ENCODE results near the gene PODN.

PODN gene

DNA sequence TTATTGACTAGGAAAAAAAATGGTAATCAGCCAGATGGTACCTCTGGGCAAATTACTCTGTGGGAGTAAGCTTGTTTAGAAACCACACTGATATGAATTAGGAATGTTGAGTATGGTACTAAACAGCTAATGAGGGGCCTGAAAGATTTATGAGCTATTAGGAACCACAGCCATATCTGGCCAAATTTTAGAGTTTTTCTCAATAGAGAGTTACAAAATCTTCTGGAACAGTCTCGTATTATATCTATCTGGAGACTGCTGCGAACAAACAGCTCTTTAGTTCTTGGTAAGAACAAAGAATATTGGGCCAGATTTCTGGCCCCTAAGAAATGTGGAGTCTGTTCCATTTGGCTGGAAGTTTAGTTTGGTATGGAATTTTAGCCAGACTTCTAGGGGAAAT is 4.9 kb upstream of the PODN start:
- DNase-seq: peak; percentile 42

DNA sequence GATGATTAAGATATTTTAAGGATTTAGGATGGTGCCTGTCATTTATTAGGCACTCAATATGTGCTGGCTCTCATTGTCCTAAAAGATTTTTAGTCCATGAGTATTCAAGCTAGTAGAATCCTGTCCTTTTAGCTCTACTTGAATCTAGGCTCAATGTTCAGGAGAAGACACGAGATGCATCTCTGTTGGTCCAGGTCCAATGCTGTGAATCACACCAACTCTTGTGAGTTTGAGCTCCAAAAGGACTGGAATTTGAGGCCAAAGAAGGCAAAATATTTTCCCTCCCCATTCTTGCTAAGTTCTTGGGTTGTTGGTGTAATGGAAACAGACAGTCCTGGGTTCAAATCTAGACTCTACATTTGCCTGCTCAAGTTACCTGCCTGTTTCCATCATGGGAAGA is 1.4 kb upstream of the PODN start:
- no peak for DNase-seq

DNA sequence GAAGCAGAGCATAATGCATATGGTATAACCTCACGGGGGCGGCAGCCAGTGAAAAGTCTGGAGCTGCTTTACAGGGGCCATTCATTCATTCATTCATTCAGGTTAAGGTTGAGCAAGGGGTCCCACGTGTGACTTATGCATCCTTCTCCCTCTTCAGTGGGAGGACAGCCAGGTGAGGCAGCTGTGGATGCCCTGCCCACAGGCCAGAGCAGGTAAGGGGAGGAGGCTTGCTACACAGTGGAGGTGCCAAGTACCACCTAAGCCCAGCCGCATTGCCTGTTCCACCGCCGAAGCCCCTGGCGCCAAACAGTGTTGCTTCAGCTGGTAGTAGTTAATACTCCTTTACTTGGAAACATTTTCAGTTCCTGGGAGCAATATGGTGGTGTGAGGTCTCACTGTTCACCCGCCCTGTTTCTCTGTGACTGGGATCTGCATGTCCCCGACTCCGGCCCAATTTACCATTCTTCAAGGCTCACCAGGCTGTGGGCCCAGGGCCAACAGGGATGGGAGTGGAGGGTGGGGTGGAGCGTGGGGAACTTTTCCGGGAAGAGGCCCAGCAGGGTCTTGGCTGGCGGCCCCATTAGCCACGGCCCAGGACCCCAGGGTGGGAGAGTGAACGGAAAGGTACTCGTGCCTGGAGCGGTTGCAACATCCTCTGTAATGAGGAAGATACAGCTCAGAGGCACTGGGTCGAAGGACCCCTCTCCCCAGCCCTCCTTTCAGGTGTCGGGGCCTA is 722 bp upstream of the PODN start:
- no peak for DNase-seq

DNA sequence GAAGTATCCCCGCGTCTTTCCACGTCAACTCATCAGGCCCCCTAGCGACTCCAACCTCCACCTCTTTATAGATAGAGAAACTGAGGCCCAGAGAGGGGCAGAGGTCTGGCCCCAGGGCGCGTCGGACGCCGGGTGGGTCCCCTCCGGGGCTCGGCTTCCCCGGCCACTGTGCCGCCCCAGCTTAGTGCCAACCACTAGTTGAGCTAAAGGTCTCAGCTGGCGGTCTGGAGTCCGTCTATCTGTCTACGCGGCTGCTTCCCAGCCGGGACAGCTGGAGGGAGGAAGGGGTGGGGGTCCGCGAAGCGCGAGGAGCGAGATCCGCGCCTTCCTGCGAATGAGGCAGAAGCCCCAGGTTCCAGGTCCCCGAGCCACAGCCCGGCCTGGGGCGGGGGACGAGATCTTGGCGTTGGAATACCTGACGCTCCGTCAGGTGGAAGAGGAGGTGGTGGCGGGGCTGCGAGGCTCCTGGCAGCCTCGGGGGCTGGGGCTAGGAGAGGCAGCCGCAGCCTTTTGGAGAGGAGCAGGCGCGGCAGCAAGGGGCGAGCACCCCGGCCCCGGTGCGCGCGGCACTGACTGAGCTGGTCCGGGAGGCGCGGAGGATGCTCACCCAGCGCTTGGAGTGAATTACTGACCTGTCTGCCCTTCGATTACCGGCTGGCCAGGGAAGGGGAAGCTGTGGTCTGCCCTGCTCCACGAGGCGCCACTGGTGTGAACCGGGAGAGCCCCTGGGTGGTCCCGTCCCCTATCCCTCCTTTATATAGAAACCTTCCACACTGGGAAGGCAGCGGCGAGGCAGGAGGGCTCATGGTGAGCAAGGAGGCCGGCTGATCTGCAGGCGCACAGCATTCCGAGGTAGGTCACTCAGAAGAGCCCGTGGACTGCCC is 937 bp downstream of the PODN start:
- DNase-seq: no peak

DNA sequence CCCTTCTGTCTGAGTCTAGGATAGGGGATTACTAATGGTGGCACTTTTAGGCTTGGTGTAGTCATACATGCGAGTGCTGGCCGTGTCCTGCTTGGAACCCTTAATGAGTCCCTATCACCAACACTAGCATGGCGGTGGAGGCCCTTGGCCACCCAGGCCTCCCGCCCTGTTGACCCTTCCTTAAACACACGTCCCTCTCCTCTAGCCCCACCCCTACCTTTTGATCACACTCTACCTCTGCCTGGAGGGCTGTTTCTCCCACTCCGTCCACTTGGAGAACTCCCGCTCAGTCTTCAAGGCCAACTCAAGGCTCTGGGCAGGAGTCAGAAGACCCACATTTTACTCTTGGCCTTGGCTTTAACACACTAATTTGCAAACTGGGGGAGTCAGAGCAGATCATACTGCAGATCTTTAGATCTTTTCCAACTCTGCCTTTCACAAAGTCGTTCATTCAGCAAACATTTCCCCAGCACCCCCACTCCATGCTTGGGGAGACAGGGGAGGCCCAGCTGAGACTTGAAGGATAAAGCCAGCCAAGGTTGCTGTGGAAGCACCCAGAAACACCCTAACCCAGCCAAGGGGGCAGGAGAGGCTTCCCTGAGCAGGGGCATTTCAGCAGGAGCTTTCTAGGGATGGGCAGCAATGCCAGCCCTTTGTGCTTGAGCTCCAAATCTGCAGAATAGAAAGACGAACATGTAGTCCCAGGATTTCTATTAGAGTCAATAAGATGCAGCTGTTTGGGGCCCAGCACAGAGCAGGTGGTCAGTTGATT is 1.9 kb downstream of the PODN start:
- no peak for DNase-seq

DNA sequence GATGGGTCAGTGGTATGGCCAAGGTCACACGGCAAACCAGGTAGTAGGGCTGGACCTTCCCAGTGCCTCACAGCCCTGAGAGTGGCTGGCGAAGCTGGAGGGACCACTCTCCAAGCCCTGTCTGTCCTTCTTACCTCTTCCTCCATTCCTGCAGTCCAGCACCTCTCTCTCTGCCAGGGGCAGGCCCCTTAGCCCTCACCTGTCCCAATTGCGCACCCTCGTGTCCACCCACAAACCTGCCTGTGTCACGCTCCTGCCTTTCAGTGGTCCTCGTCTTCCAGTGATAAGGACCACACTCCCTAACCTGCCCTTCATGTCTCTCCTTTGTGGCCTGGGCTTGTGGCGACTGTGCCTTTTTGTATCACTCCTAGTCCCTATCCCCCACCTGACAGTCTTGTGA is 3.4 kb downstream of the PODN start:
- no peak for DNase-seq

DNA sequence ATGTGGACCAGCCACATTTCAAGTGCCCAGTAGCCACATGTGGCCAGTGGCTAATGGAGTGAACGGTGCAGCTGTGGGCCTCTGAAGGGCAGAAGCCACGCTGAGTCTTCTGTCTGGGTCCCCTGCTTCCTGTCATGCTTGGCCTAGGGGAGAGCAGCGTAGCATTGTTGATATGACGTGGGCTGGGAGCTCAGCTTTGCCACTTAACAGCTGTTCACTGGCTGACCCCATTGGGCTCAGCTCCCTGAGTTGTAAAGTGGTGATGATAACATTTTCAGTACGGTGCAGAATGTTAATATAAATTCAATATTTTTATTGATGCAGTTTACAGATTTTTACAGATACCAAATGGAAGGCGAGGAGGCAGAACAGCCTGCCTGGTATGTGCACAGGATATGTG is 4.5 kb downstream of the PODN start:
- DNase-seq: no peak

DNA sequence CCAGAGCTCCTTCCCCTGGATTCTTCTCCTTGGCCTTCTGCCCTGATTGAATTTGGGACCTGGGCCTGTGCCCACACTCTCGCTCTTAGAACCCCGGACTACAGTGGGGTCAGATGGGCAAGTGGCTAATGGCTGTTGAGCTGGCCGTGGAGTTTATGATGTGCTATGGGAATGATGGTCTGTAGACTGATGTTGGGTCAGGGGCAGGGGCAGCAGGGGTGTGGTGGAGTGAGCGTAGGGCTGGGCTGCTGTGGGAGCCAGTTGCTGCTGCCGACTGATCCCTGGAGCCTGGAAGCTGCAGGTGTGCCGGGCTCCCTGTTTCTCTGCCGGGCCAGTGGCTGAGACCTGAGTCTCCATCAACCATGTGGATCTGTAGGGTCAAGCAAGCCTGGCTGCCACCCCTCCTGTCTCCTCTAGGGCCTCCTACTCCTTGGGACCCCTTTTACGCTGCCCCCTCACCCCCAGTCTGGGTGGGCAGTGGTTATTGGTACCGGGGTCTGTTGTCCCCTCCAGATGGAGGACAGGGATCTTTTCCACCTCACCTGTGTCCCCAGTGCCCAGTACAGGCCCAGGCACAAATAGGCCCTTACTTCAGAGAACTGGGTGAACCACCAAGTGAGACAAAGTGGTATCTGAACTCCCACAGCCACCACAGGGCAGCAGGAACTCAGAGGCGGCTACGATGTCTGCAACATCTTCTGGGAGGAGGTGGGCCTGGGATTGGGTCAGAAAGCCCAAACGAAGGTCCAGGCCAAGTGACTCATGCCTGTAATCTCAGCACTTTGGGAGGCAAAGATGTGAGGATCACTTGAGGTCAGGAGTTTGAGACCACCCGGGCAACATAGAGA is 5.1 kb downstream of the PODN start:
- DNase-seq: no peak

DNA sequence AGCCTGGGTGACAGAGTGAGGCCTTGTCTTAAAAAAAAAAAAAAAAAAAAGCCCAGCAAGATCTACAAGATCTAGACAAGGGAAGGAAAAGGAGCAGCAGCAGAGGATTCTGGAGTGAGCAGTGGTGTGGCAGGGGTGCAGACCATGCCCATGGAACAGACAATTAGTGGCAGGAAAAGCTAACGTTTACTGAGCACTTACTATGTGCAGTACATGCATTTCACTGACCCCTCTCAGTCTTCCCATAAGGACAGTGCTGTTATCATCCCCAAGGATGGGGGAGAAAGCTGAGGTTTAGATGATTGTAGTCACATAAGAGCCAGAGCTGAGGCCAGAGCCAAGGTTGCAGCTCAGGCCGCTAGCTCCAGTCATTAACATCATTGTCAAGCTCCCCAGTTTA is 5.9 kb downstream of the PODN start:
- DNase-seq: no peak

DNA sequence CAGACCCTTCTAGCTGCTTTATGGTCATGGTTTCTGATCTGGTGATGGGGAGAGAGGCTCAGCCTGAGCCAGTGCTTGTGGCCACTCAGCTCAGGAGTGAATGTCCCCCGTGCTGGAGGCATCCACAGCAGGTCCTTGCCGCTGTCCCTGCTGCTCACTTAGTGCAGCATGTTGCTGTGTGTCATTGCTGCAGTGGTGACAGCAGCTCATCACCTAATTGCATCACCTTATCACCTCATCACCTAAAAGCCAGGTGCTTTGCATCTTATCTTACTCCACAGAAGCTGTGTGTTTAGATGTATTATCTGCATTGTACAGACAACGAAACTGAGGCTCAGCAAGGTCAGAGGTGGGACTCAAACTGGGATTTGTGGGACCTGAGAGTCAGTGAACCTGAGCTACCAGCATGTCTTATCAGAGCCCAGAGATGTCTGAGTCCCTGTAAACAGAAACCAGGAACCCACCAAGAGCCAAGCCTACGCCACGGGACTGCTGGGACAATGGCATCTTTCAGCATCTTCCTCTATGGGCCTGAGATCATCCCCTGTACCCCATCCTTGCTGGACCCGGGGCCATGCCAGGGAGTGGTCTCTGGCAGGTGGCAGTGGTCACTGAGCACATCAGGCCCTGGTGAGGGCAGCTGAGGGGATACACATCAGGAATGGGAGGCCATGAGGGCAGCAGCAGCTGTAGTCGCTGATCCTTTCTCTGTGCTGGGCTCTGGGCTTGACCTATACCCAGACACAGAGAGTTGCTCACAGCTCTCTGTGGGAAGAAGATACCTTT is 6.5 kb downstream of the PODN start:
- no peak for DNase-seq

DNA sequence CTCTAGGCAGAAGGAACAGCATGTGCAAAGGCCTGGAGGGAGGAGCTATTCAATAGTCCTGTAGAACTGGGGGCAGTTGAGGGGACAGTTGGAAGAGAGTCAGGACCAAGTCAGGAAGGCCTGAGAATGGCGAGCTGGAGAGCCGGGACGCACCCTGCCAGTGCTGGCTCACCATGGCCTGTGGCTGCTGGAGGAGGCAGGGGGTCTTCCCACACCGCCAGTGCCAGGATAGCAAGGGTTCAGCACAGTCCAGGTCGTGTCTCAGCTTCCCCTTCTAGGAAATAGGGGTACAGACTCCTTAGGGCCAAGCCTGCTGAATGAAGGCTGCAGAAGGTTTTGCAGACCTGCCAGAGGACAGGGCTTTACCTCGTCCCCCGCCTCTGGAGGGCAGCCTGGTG is 7.3 kb downstream of the PODN start:
- DNase-seq: no peak

DNA sequence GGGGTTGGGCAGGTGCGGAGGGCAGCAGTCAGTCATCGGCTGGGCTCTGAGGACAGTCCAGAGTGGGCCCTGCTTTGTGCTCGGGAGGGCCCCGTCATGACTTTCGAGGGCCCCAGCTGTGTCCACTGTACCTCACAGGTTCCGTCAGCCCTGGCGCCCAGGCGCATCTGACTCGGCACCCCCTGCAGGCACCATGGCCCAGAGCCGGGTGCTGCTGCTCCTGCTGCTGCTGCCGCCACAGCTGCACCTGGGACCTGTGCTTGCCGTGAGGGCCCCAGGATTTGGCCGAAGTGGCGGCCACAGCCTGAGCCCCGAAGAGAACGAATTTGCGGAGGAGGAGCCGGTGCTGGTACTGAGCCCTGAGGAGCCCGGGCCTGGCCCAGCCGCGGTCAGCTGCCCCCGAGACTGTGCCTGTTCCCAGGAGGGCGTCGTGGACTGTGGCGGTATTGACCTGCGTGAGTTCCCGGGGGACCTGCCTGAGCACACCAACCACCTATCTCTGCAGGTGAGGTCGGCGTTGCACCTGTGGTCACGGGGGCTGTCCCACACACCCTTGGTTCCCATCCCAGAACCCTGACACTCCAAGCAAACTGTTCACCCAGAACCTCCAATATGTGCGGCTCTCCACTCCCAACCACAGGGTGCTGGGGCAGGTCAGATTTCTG is 7.8 kb downstream of the PODN start:
- DNase-seq: no peak

DNA sequence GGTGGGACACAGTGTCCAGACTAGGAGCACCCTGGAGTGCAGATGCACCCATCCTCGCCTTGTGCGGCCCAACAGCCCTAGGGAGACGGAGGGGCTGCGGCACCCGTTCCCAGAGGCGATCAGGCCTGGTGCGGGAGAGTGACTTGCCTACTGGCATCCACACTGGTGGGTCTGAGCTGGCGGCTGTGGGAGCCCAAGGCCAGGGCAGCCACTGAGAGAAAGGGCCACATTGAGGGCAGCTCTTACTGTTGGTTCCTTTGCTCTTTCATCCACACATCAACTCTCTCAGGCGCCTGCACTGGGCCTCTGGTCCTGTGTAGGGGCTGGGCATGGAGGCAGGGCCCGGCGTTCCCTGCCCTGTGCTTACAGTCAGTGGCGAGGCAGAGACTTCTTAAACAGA is 8.6 kb downstream of the PODN start:
- no peak for DNase-seq

DNA sequence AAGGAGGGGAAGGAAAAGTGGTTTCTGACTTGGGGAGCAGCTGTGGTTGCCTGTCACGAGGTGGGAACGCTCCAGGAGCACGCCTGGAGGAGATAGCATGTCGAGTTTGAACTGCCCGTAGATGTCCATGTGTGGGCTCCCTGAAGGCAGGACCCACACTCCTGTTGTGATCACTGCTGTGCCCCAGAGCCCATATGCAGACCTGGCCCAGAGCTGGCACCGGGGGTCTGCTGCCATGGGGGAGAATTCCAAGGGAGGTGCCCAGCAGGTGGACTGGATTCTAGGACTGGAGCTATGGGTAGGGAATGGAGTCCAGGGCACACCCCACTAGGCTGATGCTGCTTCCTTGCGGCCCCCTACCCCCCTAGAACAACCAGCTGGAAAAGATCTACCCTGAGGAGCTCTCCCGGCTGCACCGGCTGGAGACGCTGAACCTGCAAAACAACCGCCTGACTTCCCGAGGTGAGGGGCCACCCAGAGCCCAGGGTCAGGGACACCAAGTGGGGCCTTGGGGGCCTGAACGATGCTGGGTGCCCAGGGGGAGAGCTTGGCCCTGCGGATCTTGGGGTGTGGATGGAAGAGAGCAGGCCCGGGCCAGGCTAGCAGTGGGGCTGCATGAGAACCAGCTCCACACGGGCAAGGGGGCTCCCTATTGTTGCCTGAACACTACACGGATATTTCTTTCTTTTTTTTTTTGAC is 9.3 kb downstream of the PODN start:
- no peak for DNase-seq

DNA sequence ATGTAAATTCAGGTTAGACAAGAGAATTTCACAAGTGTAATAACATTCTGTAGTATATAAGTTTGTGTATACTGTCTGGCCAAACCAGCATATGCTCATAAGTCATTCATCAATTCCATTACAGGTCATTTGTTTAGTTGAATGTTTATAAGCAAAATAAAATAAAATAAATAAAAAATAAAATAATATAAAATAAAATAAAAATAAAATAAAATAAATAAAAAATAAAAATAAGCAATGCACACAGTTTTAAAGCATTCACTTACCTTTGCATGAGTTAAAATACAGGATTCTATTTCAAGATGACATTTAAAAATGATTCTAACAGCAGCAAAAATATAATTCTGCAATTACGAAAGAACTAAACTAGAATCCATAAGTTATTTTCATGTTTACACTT is 9.9 kb downstream of the PODN start:
- no peak for DNase-seq

DNA sequence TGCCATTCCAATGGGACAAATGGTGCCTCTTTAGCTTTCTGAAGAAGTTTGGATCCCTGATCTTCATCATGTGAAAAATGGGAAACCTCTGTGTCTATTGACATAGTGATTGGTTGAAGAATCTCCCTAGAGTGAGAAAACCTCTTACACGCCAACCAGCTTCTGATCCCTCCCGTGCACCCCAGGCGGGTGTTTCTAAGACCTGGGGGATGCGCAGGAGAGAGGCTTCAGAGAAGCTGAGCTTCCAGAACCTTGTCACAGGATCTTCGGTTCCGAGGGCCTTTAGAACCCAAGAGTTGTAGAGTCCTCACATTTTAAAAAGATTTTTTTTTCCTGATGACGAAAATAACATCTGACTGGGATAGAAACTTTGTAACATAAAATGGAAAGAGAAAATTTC is 11.3 kb downstream of the PODN start:
- DNase-seq: no peak

DNA sequence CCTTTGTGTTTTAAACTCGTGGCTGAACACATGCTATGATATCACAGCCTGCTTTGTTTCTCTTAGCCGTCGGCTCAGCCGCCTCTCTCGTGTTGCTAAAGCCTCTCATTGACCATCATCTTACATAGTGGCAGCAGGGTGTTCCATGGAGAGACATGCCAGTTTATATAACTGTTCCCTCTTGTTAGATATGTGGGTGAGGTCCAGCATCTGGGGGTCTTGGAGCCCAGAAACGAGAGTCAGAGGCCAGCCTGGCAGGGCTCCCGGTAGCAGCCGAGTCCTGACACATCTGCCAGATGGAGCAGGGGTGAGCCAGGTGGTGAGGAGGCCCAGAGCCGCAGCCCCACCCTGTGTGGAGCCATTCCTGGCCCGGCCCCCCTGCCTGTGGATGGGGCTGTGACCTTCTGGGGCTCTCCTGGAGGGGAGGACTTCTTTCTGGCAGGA is 11.9 kb downstream of the PODN start:
- no peak for DNase-seq

DNA sequence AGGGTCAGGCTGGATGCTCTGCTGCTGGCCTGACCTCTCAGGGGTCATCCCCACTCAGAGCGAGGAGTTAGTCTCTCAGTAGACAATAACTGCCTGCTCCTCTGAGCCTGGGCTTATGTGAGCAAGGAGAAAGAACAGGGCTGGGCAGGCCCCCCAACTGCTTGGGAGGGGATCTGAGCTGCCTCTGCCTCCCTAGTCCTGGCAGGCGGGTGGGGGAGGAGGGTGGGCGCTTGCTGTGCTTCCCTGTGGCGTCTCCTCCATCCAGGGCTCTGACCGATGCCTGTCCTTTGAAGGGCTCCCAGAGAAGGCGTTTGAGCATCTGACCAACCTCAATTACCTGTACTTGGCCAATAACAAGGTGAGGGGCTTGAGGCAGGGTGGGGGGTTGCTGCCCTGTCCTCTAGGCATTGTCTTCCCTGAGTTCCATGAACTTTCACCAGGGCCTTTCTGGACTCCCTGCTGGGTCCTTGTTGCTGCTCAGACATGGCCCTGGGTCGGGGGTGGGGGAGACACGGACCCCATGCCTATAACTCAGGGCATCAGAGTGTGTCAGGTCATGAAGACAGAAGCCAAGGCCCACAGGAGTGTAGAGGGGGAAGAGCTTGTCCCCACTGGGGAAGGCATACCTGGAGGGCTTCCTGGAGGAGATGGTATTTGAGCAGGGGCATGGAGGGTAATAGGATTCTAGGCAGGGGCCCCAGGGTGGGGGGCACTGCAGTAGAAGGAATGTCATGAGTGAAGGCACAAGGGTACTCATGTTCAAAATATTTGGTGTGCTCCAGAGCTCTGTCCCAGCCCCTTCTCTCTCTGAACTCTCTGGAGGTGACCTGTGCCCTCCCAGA is 12.5 kb downstream of the PODN start:
- no peak for DNase-seq

DNA sequence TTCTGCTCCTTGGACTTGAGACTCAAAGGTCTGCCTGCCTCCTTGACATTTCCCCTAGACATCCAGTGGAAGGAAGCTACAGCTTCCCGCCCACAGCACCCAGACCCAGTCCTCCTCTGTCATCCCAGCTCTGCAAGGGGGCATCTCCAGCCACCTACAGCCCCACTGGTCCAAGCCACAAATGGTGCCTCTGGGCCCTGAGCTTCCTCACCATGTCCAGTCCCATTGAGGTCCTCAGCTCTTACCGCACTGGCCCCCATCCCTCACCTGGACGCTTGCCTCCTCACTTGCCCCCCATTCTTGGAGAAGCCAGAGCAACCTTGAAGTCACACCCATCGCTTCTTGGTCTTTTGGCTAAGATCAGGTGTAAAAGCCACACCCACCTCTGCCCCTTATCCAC is 13.2 kb downstream of the PODN start:
- DNase-seq: no peak

DNA sequence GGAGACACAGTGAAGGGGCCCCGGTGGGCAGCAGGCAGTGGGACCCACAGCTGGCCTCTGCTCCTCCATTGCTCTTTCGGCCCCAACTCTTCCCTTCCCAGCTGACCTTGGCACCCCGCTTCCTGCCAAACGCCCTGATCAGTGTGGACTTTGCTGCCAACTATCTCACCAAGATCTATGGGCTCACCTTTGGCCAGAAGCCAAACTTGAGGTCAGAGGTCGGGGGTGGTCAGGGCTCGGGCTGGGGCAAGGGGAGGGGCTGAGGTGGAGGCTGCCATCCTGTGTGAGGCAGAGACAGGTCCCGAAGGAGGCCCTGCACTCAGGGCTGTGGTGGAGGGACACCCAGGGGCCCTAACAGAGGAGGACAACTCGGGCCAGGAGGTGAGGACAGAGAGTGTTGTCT is 13.7 kb downstream of the PODN start:
- DNase-seq: no peak

Measured in NCI-H1105 treated with DMSO at 0.1 percent for 48 hours (cell line).